ENCODE data around the gene CX3CL1. TPM values are rescaled to one million over a fixed set of nuclear protein-coding genes. Genes with fewer than 3 reads are reported as not detected.
"Not testable (repeated sequence)": the region's sequence is repeated elsewhere in the genome, so short reads cannot be mapped to it uniquely, and the experiment has no call there.

Gene CX3CL1
- total and polyA plus RNA-seq, 7 experiments from 2014 or later = not detected

DNA sequence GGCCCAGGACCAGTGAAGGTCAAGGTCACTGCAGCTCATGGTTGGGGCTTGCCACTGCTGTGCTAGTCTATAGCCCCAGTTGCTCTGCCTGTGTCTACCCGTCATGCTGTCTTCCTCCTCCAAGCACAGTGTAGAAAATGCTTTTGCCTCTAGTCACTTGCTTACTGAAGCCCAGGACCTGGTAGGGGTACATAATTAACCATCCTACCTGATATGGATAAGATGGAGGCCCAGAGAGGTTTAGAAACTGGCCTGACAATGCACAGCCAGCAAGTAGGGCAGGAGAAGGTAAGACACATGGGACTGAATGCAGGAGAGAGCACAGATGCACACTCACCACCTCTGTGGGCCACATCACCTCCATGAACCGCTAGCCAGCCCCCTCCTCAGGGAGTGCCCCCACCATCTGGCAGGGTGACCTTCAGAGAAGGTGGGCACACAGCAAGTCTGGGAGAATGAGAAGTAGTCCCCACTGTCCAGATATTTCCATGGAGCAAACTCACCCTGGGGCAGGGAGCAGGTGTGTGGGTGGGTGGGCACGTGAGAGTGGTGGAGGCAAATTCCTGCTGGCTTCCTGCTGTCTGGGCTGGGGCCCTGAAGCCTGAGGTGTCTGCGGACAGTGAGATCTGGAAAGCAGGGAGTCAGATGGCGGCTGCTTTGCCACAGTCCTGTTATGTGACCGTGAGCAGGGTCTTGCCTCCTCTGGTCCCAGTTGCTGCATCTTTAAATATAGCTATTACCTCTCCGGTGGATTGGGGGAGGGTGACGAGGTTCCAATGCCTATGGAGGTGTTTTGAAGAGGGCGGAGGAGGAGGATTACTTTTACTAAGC is 1.0 kb downstream of the CX3CL1 start:
- DNase-seq = no peak
- Mint-ChIP-seq H3K9me3 (no peaks in the 10 kb centered on the region), H3K4me1 (peaks cover 0 to 9% (median 0%) of the 10 kb centered on the region in 7 donors), H3K27me3 (peaks cover 0 to 10% (median 0%) of the 10 kb centered on the region in 5 donors), H3K4me3 (no peak overlapping the region), H3K36me3 (no peaks in the 10 kb centered on the region), H3K27ac (no peak overlapping the region)
- intact Hi-C loops (cut with micrococcal nuclease) = no loop called here
- no peak overlapping the region for H3K27ac ChIP-seq (ENCODE audit: low read depth, low read length)
- H3K4me1 ChIP-seq (ENCODE audit: control insufficient read depth in 2 of 2, insufficient read depth in 2 of 2, low read length in 2 of 2) = no peaks in the 10 kb centered on the region
- ATAC-seq = no peak
- CTCF ChIA-PET = no interaction called here
- H3K27me3 ChIP-seq (ENCODE audit: control insufficient read depth in 2 of 2, insufficient read depth in 2 of 2, low read length in 2 of 2) = no peaks in the 10 kb centered on the region
- H3K36me3 ChIP-seq (ENCODE audit: control insufficient read depth in 2 of 3, insufficient read depth in 3 of 3, low read length in 3 of 3) = no peaks in the 10 kb centered on the region
- no peak overlapping the region for H3K4me3 ChIP-seq (ENCODE audit: low read length)
- POLR2A ChIA-PET = no interaction called here
- no peaks in the 10 kb centered on the region for H3K9me3 ChIP-seq (ENCODE audit: control insufficient read depth in 2 of 3, low read length in 3 of 3)

DNA sequence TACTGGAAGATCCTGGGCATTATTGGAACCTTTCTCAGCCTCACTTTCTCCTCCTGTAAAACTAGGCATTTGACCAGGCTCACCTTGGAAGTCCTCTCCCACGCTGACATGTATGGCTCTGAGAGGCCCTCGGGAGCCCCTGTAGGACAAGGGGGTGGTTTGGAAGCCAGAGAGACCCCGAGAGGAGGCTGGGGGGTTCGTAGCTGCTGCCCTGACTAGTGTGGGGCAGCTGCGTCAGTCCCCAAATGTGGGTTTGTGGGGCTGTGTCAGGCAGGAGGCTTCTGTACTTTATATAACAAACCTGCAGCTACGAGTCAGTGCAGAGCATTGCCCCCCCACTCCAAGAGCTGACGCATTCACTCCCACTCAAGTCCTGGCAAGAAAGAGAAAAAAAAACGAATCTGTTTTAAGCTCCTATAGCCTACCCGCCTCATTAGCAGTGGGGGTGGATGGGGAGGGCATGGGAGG is 1.8 kb downstream of the CX3CL1 start:
- Mint-ChIP-seq H3K9me3 (no peaks in the 10 kb centered on the region), H3K27ac (no peak overlapping the region), H3K4me1 (peaks cover 0 to 9% (median 0%) of the 10 kb centered on the region in 7 donors), H3K27me3 (peaks cover 0 to 7% (median 0%) of the 10 kb centered on the region in 5 donors), H3K36me3 (no peaks in the 10 kb centered on the region), H3K4me3 (no peak overlapping the region)
- H3K4me1 ChIP-seq (ENCODE audit: control insufficient read depth in 2 of 2, insufficient read depth in 2 of 2, low read length in 2 of 2) = no peaks in the 10 kb centered on the region
- intact Hi-C loops (cut with micrococcal nuclease) = no loop called here
- CTCF ChIA-PET = no interaction called here
- H3K4me3 ChIP-seq (ENCODE audit: low read length) = no peak overlapping the region
- no peaks in the 10 kb centered on the region for H3K36me3 ChIP-seq (ENCODE audit: control insufficient read depth in 2 of 3, insufficient read depth in 3 of 3, low read length in 3 of 3)
- no peaks in the 10 kb centered on the region for H3K9me3 ChIP-seq (ENCODE audit: control insufficient read depth in 2 of 3, low read length in 3 of 3)
- POLR2A ChIA-PET = no interaction called here
- ATAC-seq = no peak
- DNase-seq = no peak
- H3K27ac ChIP-seq (ENCODE audit: low read depth, low read length) = no peak overlapping the region
- no peaks in the 10 kb centered on the region for H3K27me3 ChIP-seq (ENCODE audit: control insufficient read depth in 2 of 2, insufficient read depth in 2 of 2, low read length in 2 of 2)

GRCh38 chr16:57374925-57375465 is 2.7 kb downstream of the CX3CL1 start:
- POLR2A ChIA-PET; H3K4me1 Mint-ChIP-seq; H3K4me3 Mint-ChIP-seq; H3K9me3 Mint-ChIP-seq; ATAC-seq; H3K4me3 ChIP-seq (ENCODE audit: low read length); CTCF ChIA-PET; H3K36me3 ChIP-seq (ENCODE audit: control insufficient read depth in 2 of 3, insufficient read depth in 3 of 3, low read length in 3 of 3); H3K4me1 ChIP-seq (ENCODE audit: control insufficient read depth in 2 of 2, insufficient read depth in 2 of 2, low read length in 2 of 2); DNase-seq; H3K9me3 ChIP-seq (ENCODE audit: control insufficient read depth in 2 of 3, low read length in 3 of 3); H3K36me3 Mint-ChIP-seq; intact Hi-C loops (cut with micrococcal nuclease); H3K27me3 Mint-ChIP-seq; H3K27ac ChIP-seq (ENCODE audit: low read depth, low read length); H3K27me3 ChIP-seq (ENCODE audit: control insufficient read depth in 2 of 2, insufficient read depth in 2 of 2, low read length in 2 of 2); H3K27ac Mint-ChIP-seq: not testable (repeated sequence)

DNA sequence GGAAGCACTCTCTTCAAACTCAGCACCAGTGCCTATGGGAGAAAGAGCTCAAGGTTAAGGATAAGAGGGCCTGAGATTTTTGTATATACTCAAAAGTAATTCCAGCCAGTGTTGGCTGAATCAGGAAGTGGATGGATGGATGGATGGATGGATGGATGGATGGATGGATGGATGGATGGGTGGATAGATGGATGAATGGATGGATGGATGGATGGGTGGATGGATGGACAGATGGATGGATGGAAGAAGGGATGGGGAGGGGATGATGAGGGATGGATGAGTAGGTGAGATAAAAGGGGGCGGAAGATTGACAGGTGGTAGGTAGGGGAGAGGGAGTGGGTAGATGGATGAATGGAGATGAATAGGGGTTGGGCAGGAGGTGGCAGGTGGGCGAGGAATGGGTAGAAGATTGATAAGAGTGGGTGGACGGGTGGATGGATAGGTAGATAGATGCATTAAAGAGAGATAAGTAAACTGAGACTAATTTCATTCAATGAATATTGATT is 4.1 kb downstream of the CX3CL1 start:
- no peak overlapping the region for H3K4me3 ChIP-seq (ENCODE audit: low read length)
- DNase-seq (no peak), ATAC-seq (no peak)
- Mint-ChIP-seq H3K4me1 (peaks cover 0 to 9% (median 4%) of the 10 kb centered on the region in 7 donors), H3K27ac (peak overlapping the region in 1 of 9 donors; percentile 56), H3K27me3 (peaks cover 0 to 7% (median 0%) of the 10 kb centered on the region in 5 donors), H3K9me3 (no peaks in the 10 kb centered on the region), H3K4me3 (no peak overlapping the region), H3K36me3 (no peaks in the 10 kb centered on the region)
- ChIA-PET CTCF (no interaction called here), POLR2A (interaction anchor here (0.7 kb wide), 1 partner anchor 83 kb away, joined by 3 read pairs; no protein-coding TSS in a partner anchor)
- H3K9me3 ChIP-seq (ENCODE audit: control insufficient read depth in 2 of 3, low read length in 3 of 3) = no peaks in the 10 kb centered on the region
- no peaks in the 10 kb centered on the region for H3K36me3 ChIP-seq (ENCODE audit: control insufficient read depth in 2 of 3, insufficient read depth in 3 of 3, low read length in 3 of 3)
- H3K4me1 ChIP-seq (ENCODE audit: control insufficient read depth in 2 of 2, insufficient read depth in 2 of 2, low read length in 2 of 2) = no peaks in the 10 kb centered on the region
- intact Hi-C loops (cut with micrococcal nuclease) = no loop called here
- H3K27ac ChIP-seq (ENCODE audit: low read depth, low read length) = no peak overlapping the region
- H3K27me3 ChIP-seq (ENCODE audit: control insufficient read depth in 2 of 2, insufficient read depth in 2 of 2, low read length in 2 of 2) = no peaks in the 10 kb centered on the region

- Histone ChIP-seq H3K9me3 (ENCODE audit: control insufficient read depth in 2 of 3, low read length in 3 of 3) (no peaks in the 10 kb centered on the region), H3K4me3 (ENCODE audit: low read length) (no peak overlapping the region), H3K36me3 (ENCODE audit: control insufficient read depth in 2 of 3, insufficient read depth in 3 of 3, low read length in 3 of 3) (no peaks in the 10 kb centered on the region), H3K27me3 (ENCODE audit: control insufficient read depth in 2 of 2, insufficient read depth in 2 of 2, low read length in 2 of 2) (no peaks in the 10 kb centered on the region), H3K4me1 (ENCODE audit: control insufficient read depth in 2 of 2, insufficient read depth in 2 of 2, low read length in 2 of 2) (no peaks in the 10 kb centered on the region), H3K27ac (ENCODE audit: low read depth, low read length) (no peak overlapping the region)
- no peak overlapping the region for H3K4me3 Mint-ChIP-seq
- POLR2A ChIA-PET = no interaction called here
- intact Hi-C loops (cut with micrococcal nuclease) = no loop called here
- H3K9me3 Mint-ChIP-seq = no peaks in the 10 kb centered on the region
- DNase-seq (peak in 1 of 9 donors; percentile 46), ATAC-seq (peak; percentile 26)
- peaks cover 0 to 9% (median 4%) of the 10 kb centered on the region in 7 donors for H3K4me1 Mint-ChIP-seq
- H3K36me3 Mint-ChIP-seq = no peaks in the 10 kb centered on the region
- peaks cover 0 to 7% (median 0%) of the 10 kb centered on the region in 5 donors for H3K27me3 Mint-ChIP-seq
- no peak overlapping the region for H3K27ac Mint-ChIP-seq
- CTCF ChIA-PET = no interaction called here
These were observed 5.0 kb downstream of the CX3CL1 start for GRCh38 chr16:57377080-57377841.

DNA sequence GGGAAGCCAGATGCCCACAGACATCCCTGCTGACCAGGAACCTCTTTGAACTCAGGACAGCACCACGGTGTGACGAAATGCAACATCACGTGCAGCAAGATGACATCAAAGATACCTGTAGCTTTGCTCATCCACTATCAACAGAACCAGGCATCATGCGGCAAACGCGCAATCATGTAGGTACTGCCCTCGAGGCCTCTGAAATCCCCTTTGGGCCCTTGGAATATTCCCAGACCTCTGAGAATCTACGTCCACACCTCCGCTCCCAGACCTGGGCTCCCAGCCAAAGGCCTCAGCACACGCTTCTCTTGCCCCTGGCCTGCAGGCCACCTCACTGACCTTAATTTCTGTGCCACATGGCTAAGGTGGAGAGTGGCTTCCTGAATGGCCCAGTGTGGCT is 7.3 kb downstream of the CX3CL1 start:
- ChIA-PET CTCF (no interaction called here), POLR2A (no interaction called here)

More for the DNA sequence above, 7.3 kb downstream of the CX3CL1 start:
- ATAC-seq = no peak
- intact Hi-C loops (cut with micrococcal nuclease) = no loop called here
- H3K4me1 ChIP-seq (ENCODE audit: control insufficient read depth in 2 of 2, insufficient read depth in 2 of 2, low read length in 2 of 2) = no peaks in the 10 kb centered on the region
- H3K9me3 ChIP-seq (ENCODE audit: control insufficient read depth in 2 of 3, low read length in 3 of 3) = no peaks in the 10 kb centered on the region
- H3K27ac ChIP-seq (ENCODE audit: low read depth, low read length) = no peak overlapping the region
- no peak overlapping the region for H3K4me3 ChIP-seq (ENCODE audit: low read length)
- H3K27ac Mint-ChIP-seq = no peak overlapping the region
- no peaks in the 10 kb centered on the region for H3K27me3 ChIP-seq (ENCODE audit: control insufficient read depth in 2 of 2, insufficient read depth in 2 of 2, low read length in 2 of 2)
- no peaks in the 10 kb centered on the region for H3K36me3 Mint-ChIP-seq
- H3K9me3 Mint-ChIP-seq = no peaks in the 10 kb centered on the region
- peaks cover 0 to 2% (median 0%) of the 10 kb centered on the region in 5 donors for H3K27me3 Mint-ChIP-seq
- no peak for DNase-seq
- peaks cover 0 to 9% (median 4%) of the 10 kb centered on the region in 7 donors for H3K4me1 Mint-ChIP-seq
- no peak overlapping the region for H3K4me3 Mint-ChIP-seq
- no peaks in the 10 kb centered on the region for H3K36me3 ChIP-seq (ENCODE audit: control insufficient read depth in 2 of 3, insufficient read depth in 3 of 3, low read length in 3 of 3)
